ENCODE data around the gene GALE.
A peak's percentile ranks its signal among the peaks of the same experiment; 100 is the strongest.
"Not testable (repeated sequence)": the region's sequence is repeated elsewhere in the genome, so short reads cannot be mapped to it uniquely, and the experiment has no call there.

Gene GALE

GRCh38 chr1:23787701-23788100 is 12.9 kb downstream of the GALE start:
- peaks cover 6% of the 10 kb centered on the region for H3K36me3 ChIP-seq (ENCODE audit: control insufficient read depth, insufficient read depth, low read length)
- TF ChIP-seq, protein P1, sequence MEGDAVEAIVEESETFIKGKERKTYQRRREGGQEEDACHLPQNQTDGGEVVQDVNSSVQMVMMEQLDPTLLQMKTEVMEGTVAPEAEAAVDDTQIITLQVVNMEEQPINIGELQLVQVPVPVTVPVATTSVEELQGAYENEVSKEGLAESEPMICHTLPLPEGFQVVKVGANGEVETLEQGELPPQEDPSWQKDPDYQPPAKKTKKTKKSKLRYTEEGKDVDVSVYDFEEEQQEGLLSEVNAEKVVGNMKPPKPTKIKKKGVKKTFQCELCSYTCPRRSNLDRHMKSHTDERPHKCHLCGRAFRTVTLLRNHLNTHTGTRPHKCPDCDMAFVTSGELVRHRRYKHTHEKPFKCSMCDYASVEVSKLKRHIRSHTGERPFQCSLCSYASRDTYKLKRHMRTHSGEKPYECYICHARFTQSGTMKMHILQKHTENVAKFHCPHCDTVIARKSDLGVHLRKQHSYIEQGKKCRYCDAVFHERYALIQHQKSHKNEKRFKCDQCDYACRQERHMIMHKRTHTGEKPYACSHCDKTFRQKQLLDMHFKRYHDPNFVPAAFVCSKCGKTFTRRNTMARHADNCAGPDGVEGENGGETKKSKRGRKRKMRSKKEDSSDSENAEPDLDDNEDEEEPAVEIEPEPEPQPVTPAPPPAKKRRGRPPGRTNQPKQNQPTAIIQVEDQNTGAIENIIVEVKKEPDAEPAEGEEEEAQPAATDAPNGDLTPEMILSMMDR (IDR thresholded peaks at IDR 0.05; ENCODE audit: insufficient read depth, low read length, poor library complexity, severe bottlenecking): no peak
- H3K4me3 ChIP-seq (replicated peaks; ENCODE audit: low read depth, low read length): no peak overlapping the region
- H3K27me3 ChIP-seq (replicated peaks; ENCODE audit: control insufficient read depth, insufficient read depth, low read length): no peaks in the 10 kb centered on the region
- DNase-seq (ENCODE audit: extremely low read depth, insufficient read length): no peak

DNA sequence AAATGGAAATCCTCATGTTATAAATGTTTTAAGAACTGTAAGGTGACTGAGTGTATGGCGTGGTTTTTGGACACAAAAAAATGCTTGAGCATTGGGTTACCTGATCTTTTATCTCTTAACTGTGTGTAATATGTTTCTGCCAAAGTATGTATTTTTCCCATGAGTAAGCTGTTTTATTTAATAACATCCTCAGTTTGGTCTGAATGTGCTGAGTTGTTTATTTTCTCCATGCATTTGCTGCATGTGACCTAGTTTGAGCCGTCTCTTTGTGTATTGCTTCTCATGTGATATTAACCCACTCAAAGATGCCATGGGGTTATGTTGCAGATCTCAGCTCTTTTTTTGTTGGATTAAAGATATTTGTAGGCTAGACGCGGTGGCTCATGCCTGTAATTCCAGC is 15.7 kb downstream of the GALE start:
- no peak for DNase-seq (ENCODE audit: extremely low read depth, insufficient read length)
- no peaks in the 10 kb centered on the region for H3K27me3 ChIP-seq (replicated peaks; ENCODE audit: control insufficient read depth, insufficient read depth, low read length)
- no peak overlapping the region for H3K4me3 ChIP-seq (replicated peaks; ENCODE audit: low read depth, low read length)
- H3K36me3 ChIP-seq (ENCODE audit: control insufficient read depth, insufficient read depth, low read length): peaks cover 6% of the 10 kb centered on the region
- TF ChIP-seq, protein P1 (IDR thresholded peaks at IDR 0.05; ENCODE audit: insufficient read depth, low read length, poor library complexity, severe bottlenecking): no peak

DNA sequence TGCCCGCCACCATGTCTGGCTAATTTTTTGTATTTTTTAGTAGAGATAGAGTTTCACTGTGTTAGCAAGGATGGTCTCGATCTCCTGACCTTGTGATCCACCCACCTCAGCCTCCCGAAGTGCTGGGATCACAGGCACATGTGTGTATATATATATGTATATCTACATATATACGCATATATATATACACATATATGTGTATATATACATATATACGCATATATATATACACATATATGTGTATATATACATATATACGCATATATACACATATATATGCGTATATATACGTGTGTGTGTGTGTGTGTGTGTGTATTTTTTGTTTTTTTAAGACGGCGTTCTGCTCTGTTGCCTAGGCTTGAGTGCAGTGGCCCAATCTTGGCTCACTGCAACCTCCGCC is 17.4 kb downstream of the GALE start:
- not testable (repeated sequence) for H3K4me3 ChIP-seq (replicated peaks; ENCODE audit: low read depth, low read length); H3K27me3 ChIP-seq (replicated peaks; ENCODE audit: control insufficient read depth, insufficient read depth, low read length); DNase-seq (ENCODE audit: extremely low read depth, insufficient read length); H3K36me3 ChIP-seq (ENCODE audit: control insufficient read depth, insufficient read depth, low read length)

DNA sequence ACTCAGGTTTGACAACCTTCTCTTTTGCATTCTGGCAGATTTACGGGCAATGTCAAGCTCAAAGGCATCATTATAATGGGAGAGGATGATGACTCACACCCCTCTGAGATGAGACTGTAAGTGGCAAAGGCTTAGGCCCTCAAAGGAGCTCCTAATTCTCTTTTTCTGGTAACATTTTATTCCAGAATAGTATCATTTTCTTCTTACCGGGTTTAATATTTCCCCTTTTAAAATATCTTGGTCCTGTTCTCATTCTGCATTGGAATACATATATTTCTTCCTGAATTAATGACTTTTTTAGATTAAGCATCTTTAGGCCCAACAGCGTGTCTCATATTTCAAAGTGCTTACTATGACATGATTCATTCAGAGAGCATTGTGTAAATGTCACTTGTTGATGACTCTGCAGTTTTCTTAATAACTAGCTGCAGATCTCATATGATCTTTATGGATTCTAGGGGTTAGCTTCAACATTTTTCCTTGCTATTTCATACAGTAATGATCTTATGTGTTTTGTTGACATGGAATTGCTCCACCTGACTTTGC is 20.7 kb downstream of the GALE start:
- Histone ChIP-seq H3K36me3 (ENCODE audit: control insufficient read depth, insufficient read depth, low read length) (no peaks in the 10 kb centered on the region; the same call in 1 of the 2 replicates), H3K4me3 (replicated peaks; ENCODE audit: low read depth, low read length) (no peak overlapping the region; the same call in 1 of the 2 replicates)
- TF ChIP-seq, protein P1 (IDR thresholded peaks at IDR 0.05; ENCODE audit: insufficient read depth, low read length, poor library complexity, severe bottlenecking): no peak

DNA sequence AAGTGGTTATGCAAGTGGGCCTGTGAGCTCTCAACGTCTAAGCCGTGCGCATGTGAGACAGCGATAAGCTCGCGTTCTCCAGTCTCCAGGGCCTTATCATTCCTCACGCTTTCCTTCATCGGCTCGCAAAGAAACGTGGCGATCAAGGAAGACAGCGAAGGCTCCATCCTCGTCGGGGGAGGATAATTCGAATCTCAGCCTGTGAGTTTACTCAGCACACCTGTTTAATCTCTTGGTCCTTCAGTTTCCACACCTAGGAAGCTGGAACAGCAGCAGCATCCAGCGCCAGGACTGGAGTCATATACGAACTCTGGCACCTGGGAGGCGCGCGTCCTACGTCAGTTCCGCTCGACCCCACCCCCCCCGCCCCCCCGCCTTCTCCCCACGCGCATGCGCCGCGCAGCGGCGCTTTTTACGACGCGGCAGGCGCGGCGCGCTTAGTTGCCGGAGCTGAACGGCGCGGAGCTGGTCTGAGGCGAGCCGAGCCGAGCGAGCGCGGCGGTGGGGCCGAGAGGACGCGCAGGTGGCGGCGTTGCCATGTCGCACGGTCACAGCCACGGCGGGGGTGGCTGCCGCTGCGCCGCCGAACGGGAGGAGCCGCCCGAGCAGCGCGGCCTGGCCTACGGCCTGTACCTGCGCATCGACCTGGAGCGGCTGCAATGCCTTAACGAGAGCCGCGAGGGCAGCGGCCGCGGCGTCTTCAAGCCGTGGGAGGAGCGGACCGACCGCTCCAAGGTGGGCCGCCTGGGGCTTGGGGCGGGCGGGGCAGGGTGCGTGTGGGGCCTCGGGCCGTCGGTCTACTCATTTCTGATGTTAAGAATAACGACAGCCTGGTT is 22.4 kb downstream of the GALE start, which contains the start of gene PITHD1:
Gene PITHD1, plus strand, starts transcription at position 440 of the 836 bp plus-strand sequence. Its CDS starts 98 bp downstream, at position 538.
- TF ChIP-seq, protein P1 (IDR thresholded peaks at IDR 0.05; ENCODE audit: insufficient read depth, low read length, poor library complexity, severe bottlenecking): no peak
- DNase-seq (ENCODE audit: extremely low read depth, insufficient read length): peak; percentile 93
- Histone ChIP-seq H3K4me3 (replicated peaks; ENCODE audit: low read depth, low read length) (peak within 1 kb of the TSS; percentile 97), H3K36me3 (ENCODE audit: control insufficient read depth, insufficient read depth, low read length) (no peaks in the 10 kb centered on the region), H3K27me3 (replicated peaks; ENCODE audit: control insufficient read depth, insufficient read depth, low read length) (no peaks in the 10 kb centered on the region)

More for the DNA sequence above, 20.7 kb downstream of the GALE start:
- H3K27me3 ChIP-seq (replicated peaks; ENCODE audit: control insufficient read depth, insufficient read depth, low read length): no peaks in the 10 kb centered on the region
- no peak for DNase-seq (ENCODE audit: extremely low read depth, insufficient read length)

DNA sequence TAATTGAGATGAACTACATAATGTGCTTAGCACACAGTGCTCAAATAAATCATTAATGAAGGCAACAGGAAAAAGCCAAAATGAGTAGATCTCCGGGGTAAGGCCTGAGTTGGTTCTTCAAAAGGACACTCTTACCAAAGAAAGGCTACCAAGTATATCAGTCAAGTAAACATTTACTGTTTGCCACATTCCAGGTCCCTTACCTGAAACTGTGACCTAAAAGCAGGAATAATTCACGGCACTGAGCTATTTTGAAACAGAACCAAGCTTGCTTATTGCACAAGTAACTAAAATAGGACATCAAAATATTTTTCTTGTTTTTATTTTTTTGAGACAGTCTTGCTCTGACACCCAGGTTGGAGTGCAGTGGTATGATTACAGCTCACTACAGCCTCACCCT is 24.3 kb downstream of the GALE start:
- H3K4me3 ChIP-seq (replicated peaks; ENCODE audit: low read depth, low read length): no peak overlapping the region

More for the DNA sequence above, 24.3 kb downstream of the GALE start:
- TF ChIP-seq, protein P1 (IDR thresholded peaks at IDR 0.05; ENCODE audit: insufficient read depth, low read length, poor library complexity, severe bottlenecking): no peak
- H3K36me3 ChIP-seq (ENCODE audit: control insufficient read depth, insufficient read depth, low read length): peaks cover 1% of the 10 kb centered on the region; the same call in 1 of the 2 replicates
- no peaks in the 10 kb centered on the region for H3K27me3 ChIP-seq (replicated peaks; ENCODE audit: control insufficient read depth, insufficient read depth, low read length)
- DNase-seq (ENCODE audit: extremely low read depth, insufficient read length): no peak

Measured in GM06990 (cell line).